NOMO-1 treated with DMSO at 0.1 percent for 48 hours (cell line): ENCODE results near the gene TSPAN16.

Experiments
- DNase-seq: peaks from one replicate; lab custom pipeline; 2025; ENCODE audit not compliant: unreplicated experiment; lab: John Stamatoyannopoulos, UW

Gene TSPAN16

DNA sequence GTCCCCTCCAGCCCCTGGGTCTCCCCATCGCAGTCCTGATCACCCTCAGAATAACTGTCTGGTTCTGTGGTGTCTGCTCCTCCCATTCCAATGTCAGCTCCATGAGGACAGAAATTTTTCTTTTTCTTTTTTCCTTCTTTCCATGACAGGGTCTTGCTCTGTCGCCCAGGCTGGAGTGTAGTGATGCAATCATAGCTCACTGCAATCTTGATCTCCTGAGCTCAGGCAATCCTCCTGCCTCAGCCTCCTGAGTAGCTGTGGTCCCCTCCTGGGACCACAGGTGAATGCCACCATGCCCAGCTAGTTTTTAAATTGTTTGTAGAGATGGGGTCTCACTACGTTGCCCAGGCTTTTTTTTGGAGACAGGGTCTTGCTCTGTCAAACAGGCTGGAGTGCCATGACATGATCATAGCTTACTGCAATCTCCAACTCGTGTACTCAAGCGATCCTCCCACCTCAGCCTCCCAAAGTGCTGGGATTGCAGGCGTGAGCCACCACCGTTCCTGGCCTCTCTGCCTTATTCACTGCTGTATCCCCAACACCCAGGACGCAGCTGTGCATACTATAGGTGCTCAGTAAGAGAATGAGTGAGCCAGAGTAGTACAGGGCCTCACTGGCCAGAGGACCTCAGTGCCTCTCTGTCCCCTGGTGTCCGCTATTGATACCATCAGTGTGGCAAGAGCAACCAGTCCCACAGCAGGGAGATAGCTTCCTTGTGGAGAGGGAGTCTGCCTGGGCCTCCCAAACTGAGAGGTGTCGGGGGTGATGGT lies 28.5 kb upstream of the TSPAN16 start:
- no peak for DNase-seq

DNA sequence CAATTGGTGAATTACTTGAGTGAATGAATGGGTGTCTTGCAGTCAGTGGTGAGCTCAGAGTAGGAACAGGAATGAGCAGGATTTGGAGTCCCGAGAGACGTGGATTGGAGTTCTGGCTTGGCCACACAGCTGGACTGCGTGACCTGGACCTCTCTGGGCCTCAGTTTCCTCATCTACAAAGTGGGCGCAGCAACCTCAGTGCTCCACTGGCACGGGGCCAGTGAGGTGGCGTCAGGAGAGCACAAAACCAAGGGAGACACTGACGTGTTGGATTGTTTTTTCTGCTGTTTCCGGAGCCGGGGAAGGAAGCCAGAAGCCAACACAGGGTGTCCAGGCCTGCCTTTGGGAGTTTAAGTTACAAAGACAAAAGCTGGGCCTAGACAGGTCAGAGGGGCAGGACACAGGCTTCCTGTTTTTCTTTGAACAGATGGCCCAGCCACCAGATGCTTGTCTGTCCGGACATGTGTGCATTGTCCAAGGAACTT lies 27.1 kb upstream of the TSPAN16 start:
- DNase-seq, result no peak

DNA sequence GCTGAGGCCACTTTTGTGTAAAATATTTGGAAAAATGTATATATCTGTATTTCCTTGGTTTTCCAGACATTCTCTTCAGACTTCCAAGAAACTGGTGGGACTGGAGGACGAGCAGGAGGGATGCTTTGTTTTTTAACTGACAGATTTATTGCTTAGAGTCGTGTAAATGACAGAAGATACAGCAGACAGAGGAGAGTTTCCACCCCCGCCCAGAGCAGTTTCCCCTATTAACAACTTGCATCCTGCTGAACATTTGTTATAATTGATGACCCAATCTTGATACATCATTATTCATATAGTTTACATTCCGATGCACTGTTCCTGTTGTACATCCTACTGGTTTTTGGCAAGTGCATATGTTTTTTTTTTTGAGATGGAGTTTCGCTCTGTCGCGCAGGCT lies 26.6 kb upstream of the TSPAN16 start:
- DNase-seq, result no peak

DNA sequence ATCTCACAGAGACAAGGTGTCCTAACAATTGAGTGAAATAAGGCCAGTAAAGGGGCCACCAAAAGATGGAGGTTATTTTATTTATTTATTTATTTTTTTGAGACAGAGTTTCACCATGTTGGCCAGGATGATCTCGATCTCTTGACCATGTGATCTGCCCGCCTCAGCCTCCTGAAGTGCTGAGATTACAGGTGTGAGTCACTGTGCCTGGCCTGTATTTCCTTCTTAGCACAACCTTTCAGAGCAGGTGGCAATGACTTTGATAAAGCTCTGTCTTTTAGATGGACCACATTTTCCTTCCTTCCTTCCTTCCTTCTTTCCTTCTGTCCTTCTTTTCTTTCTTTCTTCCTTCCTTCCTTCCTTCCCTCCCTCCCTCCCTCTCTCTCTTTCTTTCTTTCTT lies 22.7 kb upstream of the TSPAN16 start:
- no peak for DNase-seq

DNA sequence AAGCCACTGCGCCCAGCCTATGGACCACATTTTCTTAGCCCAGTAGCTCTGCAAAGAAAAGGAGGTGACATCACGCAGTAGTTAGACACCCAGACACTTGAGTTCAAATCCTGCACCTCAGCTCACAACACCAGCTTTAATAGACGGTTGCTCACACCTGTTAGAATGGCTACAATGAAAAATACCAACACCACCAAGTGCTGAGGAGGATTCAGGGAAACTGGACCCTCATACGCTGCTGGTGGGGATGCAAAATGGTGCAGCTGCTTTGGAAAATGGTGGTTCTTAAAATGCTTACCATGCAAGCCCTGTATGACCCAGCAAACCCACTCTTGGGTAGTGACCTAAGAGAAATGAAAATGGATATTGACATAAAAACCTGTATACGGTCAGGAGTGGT lies 22.0 kb upstream of the TSPAN16 start:
- no peak for DNase-seq

GRCh38 chr19:11274533-11275086 lies 21.4 kb upstream of the TSPAN16 start:
- no peak for DNase-seq

GRCh38 chr19:11278670-11279069 lies 17.3 kb upstream of the TSPAN16 start:
- no peak for DNase-seq

- DNase-seq, result peak; percentile 64
Measured at GRCh38 chr19:11279505-11280236, 16.3 kb upstream of the TSPAN16 start.

DNA sequence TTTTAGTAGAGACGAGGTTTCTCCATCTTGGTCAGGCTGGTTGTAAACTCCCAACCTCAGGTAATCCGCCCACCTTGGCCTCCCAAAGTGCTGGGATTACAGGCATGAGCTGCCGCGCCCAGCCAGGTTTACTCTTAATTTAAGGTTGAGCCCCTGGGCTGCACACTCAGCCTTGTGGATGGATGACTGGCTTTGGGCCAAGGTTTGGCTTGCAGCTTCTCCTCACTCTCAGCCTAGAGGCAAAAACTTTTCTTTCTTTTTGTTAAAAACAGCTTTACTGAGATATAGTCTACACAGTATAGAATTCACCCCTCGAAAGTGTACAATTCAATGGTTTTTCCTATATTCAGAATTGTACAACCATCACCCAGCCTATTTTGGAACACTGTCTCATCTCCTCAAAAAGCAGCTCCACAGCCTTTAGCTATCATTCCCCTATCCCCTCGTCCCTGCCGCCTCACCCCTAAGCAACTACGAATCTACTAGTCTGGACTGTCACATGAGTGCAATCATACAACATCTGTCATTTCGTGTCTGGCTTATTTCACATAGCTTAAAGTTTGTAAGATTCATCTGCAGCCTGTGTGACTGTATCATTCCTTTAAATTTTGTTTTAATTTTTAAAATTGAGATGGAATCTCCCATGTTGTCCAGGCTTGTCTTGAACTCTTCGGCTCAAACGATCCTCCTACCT lies 14.5 kb upstream of the TSPAN16 start:
- no peak for DNase-seq

- DNase-seq, result no peak
Measured at GRCh38 chr19:11284515-11284914, 11.4 kb upstream of the TSPAN16 start.

GRCh38 chr19:11286312-11286974 lies 9.5 kb upstream of the TSPAN16 start:
- no peak for DNase-seq

DNA sequence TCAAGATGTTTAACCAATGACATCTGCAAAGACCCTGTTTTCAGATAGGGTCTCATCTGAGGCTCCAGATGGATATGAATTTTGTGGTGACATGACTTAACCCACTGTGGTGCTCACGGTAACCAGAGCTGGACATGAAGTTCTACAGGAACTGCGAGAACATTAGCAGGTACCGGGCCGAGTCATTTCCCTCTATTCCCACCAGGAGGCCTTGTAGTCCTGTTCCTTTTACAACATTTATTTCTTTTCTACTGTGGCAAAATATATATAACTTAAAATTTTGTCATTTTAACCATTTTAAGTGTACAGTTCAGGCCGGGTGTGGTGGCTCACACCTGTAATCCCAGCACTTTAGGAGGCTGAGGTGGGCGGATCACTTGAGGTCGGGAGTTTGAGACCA lies 7.6 kb upstream of the TSPAN16 start:
- DNase-seq, result peak; percentile 18

- DNase-seq, result no peak
Measured at GRCh38 chr19:11290256-11290655, 5.7 kb upstream of the TSPAN16 start.

- DNase-seq, result no peak
Measured at GRCh38 chr19:11291415-11291814, 4.5 kb upstream of the TSPAN16 start.

DNA sequence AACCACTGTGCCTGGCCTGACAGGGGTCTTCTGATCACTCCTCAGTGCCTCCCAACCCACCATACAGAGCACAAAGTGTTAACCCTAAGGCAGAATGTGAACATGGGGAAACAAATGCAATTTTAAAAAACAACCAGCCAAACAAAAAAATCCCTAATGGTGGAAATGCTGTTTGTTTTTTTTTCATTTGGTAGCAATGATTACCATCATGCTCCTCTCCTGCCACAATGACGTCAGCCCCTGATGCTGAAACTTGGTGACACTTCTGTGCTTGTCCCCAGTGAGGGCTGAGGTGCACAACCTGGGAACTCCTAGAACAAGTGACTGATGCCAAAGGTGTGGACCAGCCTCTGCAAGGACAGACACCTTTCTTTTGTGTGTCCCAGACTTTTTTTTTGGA lies 4.0 kb upstream of the TSPAN16 start:
- DNase-seq, result no peak

- peak; percentile 96 for DNase-seq
Measured at GRCh38 chr19:11293433-11294389, 2.2 kb upstream of the TSPAN16 start.

- no peak for DNase-seq
Measured at GRCh38 chr19:11295180-11295579, 780 bp upstream of the TSPAN16 start.

GRCh38 chr19:11296264-11296663 lies 304 bp downstream of the TSPAN16 start:
- peak; percentile 36 for DNase-seq

GRCh38 chr19:11299946-11300810 lies 4.2 kb downstream of the TSPAN16 start:
- DNase-seq, result no peak
